Activated CD4-positive, alpha-beta memory T cell treated with anti-CD3 and anti-CD28 coated beads, Interleukin-2, amount 10 ng/mL, durations not matched to agents 7 days and 5 days (primary cell): ENCODE measurements around the gene ASTL. TPM values are rescaled to one million over a fixed set of nuclear protein-coding genes. Genes with fewer than 3 reads are reported as not detected.

Source experiments
- CTCF ChIA-PET: fragments of 350-600 bp; sonication (Branson Sonifier 250); formaldehyde crosslinking; loops from one replicate; lab custom pipeline; 2021; ENCODE audit warnings: antibody characterized with exemption, inconsistent platforms; lab: Charles Lee
- POLR2A ChIA-PET: fragments of 350-600 bp; sonication (Branson Sonifier 250); formaldehyde crosslinking; loops from one replicate; lab custom pipeline; 2021; ENCODE audit warnings: antibody characterized with exemption; lab: Charles Lee
- DNase-seq: peaks from one replicate; pipeline ENCODE4 v3.0.0-alpha.2; 2020
- H3K27ac Mint-ChIP-seq: one replicate; pipeline ENCODE4 v1.8.0; 2021; ENCODE audit warnings: mild to moderate bottlenecking, mixed read lengths
- H3K27me3 Mint-ChIP-seq: one replicate; pipeline ENCODE4 v1.8.0; 2021; ENCODE audit warnings: mixed read lengths
- H3K36me3 Mint-ChIP-seq: one replicate; pipeline ENCODE4 v1.8.0; 2021; ENCODE audit warnings: low read depth, mixed read lengths
- H3K4me1 Mint-ChIP-seq: one replicate; pipeline ENCODE4 v1.8.0; 2021; ENCODE audit warnings: mixed read lengths
- H3K4me3 Mint-ChIP-seq: one replicate; pipeline ENCODE4 v1.8.0; 2021; ENCODE audit warnings: mild to moderate bottlenecking, mixed read lengths
- H3K9me3 Mint-ChIP-seq: one replicate; pipeline ENCODE4 v1.8.0; 2021; ENCODE audit warnings: mixed read lengths
- total RNA-seq, 2 experiments: library from RNA; stranded (reverse); gene quantifications; one replicate each; pipeline ENCODE4 v1.2.3, GENCODE V29; 2021

The ASTL gene
- total RNA-seq, 2 experiments from 2014 or later = 0.25 to 0.53 TPM

- Mint-ChIP-seq H3K9me3 (no peaks in the 10 kb centered on the region), H3K27me3 (peaks cover 6% of the 10 kb centered on the region), H3K4me3 (no peak overlapping the region), H3K4me1 (no peaks in the 10 kb centered on the region), H3K27ac (no peak overlapping the region), H3K36me3 (no peaks in the 10 kb centered on the region)
- DNase-seq = no peak
- POLR2A ChIA-PET = no interaction called here
- CTCF ChIA-PET = no interaction called here
Measured at GRCh38 chr2:96095116-96095636, 43.1 kb downstream of the ASTL start.

- Mint-ChIP-seq H3K9me3 (no peaks in the 10 kb centered on the region), H3K4me1 (no peaks in the 10 kb centered on the region), H3K27me3 (peaks cover 6% of the 10 kb centered on the region), H3K4me3 (no peak overlapping the region), H3K36me3 (no peaks in the 10 kb centered on the region), H3K27ac (no peak overlapping the region)
- CTCF ChIA-PET = interaction anchor here (1.4 to 2.3 kb wide), 2 partner anchors 23 to 81 kb away, joined by 3 to 5 read pairs; no protein-coding TSS in a partner anchor
- POLR2A ChIA-PET = no interaction called here
- DNase-seq = no peak
Measured at GRCh38 chr2:96093528-96093927, 44.8 kb downstream of the ASTL start.

- no peak overlapping the region for H3K27ac Mint-ChIP-seq
- DNase-seq = peak; percentile 11
- H3K4me1 Mint-ChIP-seq = no peaks in the 10 kb centered on the region
- H3K36me3 Mint-ChIP-seq = no peaks in the 10 kb centered on the region
- peaks cover 4% of the 10 kb centered on the region for H3K27me3 Mint-ChIP-seq
- no peaks in the 10 kb centered on the region for H3K9me3 Mint-ChIP-seq
- no peak overlapping the region for H3K4me3 Mint-ChIP-seq
- CTCF ChIA-PET = interaction anchor here (1.4 to 2.3 kb wide), 2 partner anchors 24 to 82 kb away, joined by 3 to 5 read pairs; no protein-coding TSS in a partner anchor
- POLR2A ChIA-PET = no interaction called here
Measured at GRCh38 chr2:96092951-96093350, 45.4 kb downstream of the ASTL start.

- ChIA-PET CTCF (interaction anchor here (1.4 to 2.3 kb wide), 2 partner anchors 24 to 82 kb away, joined by 3 to 5 read pairs; no protein-coding TSS in a partner anchor), POLR2A (no interaction called here)
- H3K27me3 Mint-ChIP-seq = peaks cover 4% of the 10 kb centered on the region
- H3K27ac Mint-ChIP-seq = no peak overlapping the region
- DNase-seq = peak; percentile 11
- H3K4me1 Mint-ChIP-seq = no peaks in the 10 kb centered on the region
- no peaks in the 10 kb centered on the region for H3K36me3 Mint-ChIP-seq
- no peaks in the 10 kb centered on the region for H3K9me3 Mint-ChIP-seq
- H3K4me3 Mint-ChIP-seq = no peak overlapping the region
Measured at GRCh38 chr2:96092573-96092877, 45.8 kb downstream of the ASTL start.

- POLR2A ChIA-PET = no interaction called here
- Mint-ChIP-seq H3K27me3 (peaks cover 4% of the 10 kb centered on the region), H3K36me3 (no peaks in the 10 kb centered on the region), H3K4me3 (no peak overlapping the region), H3K27ac (no peak overlapping the region), H3K9me3 (no peaks in the 10 kb centered on the region), H3K4me1 (no peaks in the 10 kb centered on the region)
- CTCF ChIA-PET = interaction anchor here (1.4 to 2.3 kb wide), 2 partner anchors 25 to 83 kb away, joined by 3 to 5 read pairs; no protein-coding TSS in a partner anchor
- DNase-seq = peak; percentile 11
Measured at GRCh38 chr2:96091711-96092572, 46.4 kb downstream of the ASTL start.

- Mint-ChIP-seq H3K4me1 (no peaks in the 10 kb centered on the region), H3K36me3 (no peaks in the 10 kb centered on the region), H3K4me3 (no peak overlapping the region), H3K27ac (no peak overlapping the region), H3K27me3 (peaks cover 4% of the 10 kb centered on the region), H3K9me3 (no peaks in the 10 kb centered on the region)
- POLR2A ChIA-PET = no interaction called here
- peak; percentile 15 for DNase-seq
- CTCF ChIA-PET = no interaction called here
Measured at GRCh38 chr2:96091141-96091710, 47.1 kb downstream of the ASTL start.

- no peak overlapping the region for H3K27ac Mint-ChIP-seq
- no peaks in the 10 kb centered on the region for H3K36me3 Mint-ChIP-seq
- no peaks in the 10 kb centered on the region for H3K4me1 Mint-ChIP-seq
- POLR2A ChIA-PET = no interaction called here
- no peak overlapping the region for H3K4me3 Mint-ChIP-seq
- DNase-seq = peak; percentile 12
- H3K9me3 Mint-ChIP-seq = no peaks in the 10 kb centered on the region
- H3K27me3 Mint-ChIP-seq = peaks cover 2% of the 10 kb centered on the region
- CTCF ChIA-PET = no interaction called here
Measured at GRCh38 chr2:96090196-96090926, 47.9 kb downstream of the ASTL start.

GRCh38 chr2:96089356-96090195 lies 48.7 kb downstream of the ASTL start:
- H3K27me3 Mint-ChIP-seq = no peaks in the 10 kb centered on the region
- no peaks in the 10 kb centered on the region for H3K9me3 Mint-ChIP-seq
- peak; percentile 11 for DNase-seq
- H3K27ac Mint-ChIP-seq = no peak overlapping the region
- H3K4me3 Mint-ChIP-seq = no peak overlapping the region
- POLR2A ChIA-PET = no interaction called here
- CTCF ChIA-PET = no interaction called here
- H3K36me3 Mint-ChIP-seq = no peaks in the 10 kb centered on the region
- H3K4me1 Mint-ChIP-seq = no peaks in the 10 kb centered on the region

- peak; percentile 10 for DNase-seq
- CTCF ChIA-PET = no interaction called here
- Mint-ChIP-seq H3K4me1 (no peaks in the 10 kb centered on the region), H3K27me3 (no peaks in the 10 kb centered on the region), H3K4me3 (no peak overlapping the region), H3K36me3 (no peaks in the 10 kb centered on the region), H3K9me3 (no peaks in the 10 kb centered on the region), H3K27ac (no peak overlapping the region)
- POLR2A ChIA-PET = no interaction called here
Measured at GRCh38 chr2:96088340-96089335, 49.7 kb downstream of the ASTL start.

- CTCF ChIA-PET = no interaction called here
- H3K4me1 Mint-ChIP-seq = no peaks in the 10 kb centered on the region
Measured at GRCh38 chr2:96087130-96087529, 51.2 kb downstream of the ASTL start.

GRCh38 chr2:96085541-96086355 lies 52.6 kb downstream of the ASTL start:
- H3K27me3 Mint-ChIP-seq = no peaks in the 10 kb centered on the region
- POLR2A ChIA-PET = no interaction called here
- DNase-seq = peak; percentile 11
- H3K36me3 Mint-ChIP-seq = no peaks in the 10 kb centered on the region
- CTCF ChIA-PET = no interaction called here
- no peak overlapping the region for H3K27ac Mint-ChIP-seq
- no peaks in the 10 kb centered on the region for H3K4me1 Mint-ChIP-seq
- no peaks in the 10 kb centered on the region for H3K9me3 Mint-ChIP-seq
- H3K4me3 Mint-ChIP-seq = no peak overlapping the region

More at GRCh38 chr2:96087130-96087529, 51.2 kb downstream of the ASTL start:
- Mint-ChIP-seq H3K27ac (no peak overlapping the region), H3K9me3 (no peaks in the 10 kb centered on the region), H3K27me3 (no peaks in the 10 kb centered on the region), H3K36me3 (no peaks in the 10 kb centered on the region), H3K4me3 (no peak overlapping the region)
- DNase-seq = no peak
- POLR2A ChIA-PET = no interaction called here
